NCI-H446 treated with DMSO at 0.1 percent for 48 hours (cell line): ENCODE measurements around the gene LYAR.
A peak's percentile ranks its signal among the peaks of the same experiment; 100 is the strongest.
"Not testable (repeated sequence)": the region's sequence is repeated elsewhere in the genome, so short reads cannot be mapped to it uniquely, and the experiment has no call there.

Source experiments
- DNase-seq: peaks from one replicate; lab custom pipeline; 2025; lab: John Stamatoyannopoulos, UW

The LYAR gene

GRCh38 chr4:4259484-4260100 is 30.4 kb downstream of the LYAR start:
- DNase-seq, result no peak

- DNase-seq, result not testable (repeated sequence)
These were observed 32.2 kb downstream of the LYAR start for GRCh38 chr4:4257705-4258104.

GRCh38 chr4:4256799-4257198 is 33.2 kb downstream of the LYAR start:
- DNase-seq, result no peak

GRCh38 chr4:4254666-4255065 is 35.3 kb downstream of the LYAR start:
- DNase-seq, result no peak

GRCh38 chr4:4254199-4254598 is 35.8 kb downstream of the LYAR start:
- no peak for DNase-seq

GRCh38 chr4:4249866-4250265 is 40.1 kb downstream of the LYAR start:
- DNase-seq, result no peak

- DNase-seq, result not testable (repeated sequence)
These were observed 40.6 kb downstream of the LYAR start for GRCh38 chr4:4249342-4249741.

GRCh38 chr4:4248885-4249203 is 41.1 kb downstream of the LYAR start:
- no peak for DNase-seq

GRCh38 chr4:4248029-4248884 is 41.7 kb downstream of the LYAR start, which contains the start of gene TMEM128:
Gene TMEM128 (minus strand): TSS chr4:4248223. CDS start chr4:4248202, 21 bp downstream.
- peak; percentile 76 for DNase-seq

GRCh38 chr4:4247696-4248028 is 42.3 kb downstream of the LYAR start:
- DNase-seq, result no peak

GRCh38 chr4:4245172-4245571 is 44.8 kb downstream of the LYAR start:
- DNase-seq, result no peak

GRCh38 chr4:4239551-4239950 is 50.4 kb downstream of the LYAR start:
- not testable (repeated sequence) for DNase-seq

- DNase-seq, result no peak
These were observed 56.3 kb downstream of the LYAR start for GRCh38 chr4:4233610-4234009.

GRCh38 chr4:4228356-4228668 is 61.6 kb downstream of the LYAR start:
- no peak for DNase-seq

- DNase-seq, result no peak
These were observed 62.2 kb downstream of the LYAR start for GRCh38 chr4:4227510-4228355.

- no peak for DNase-seq
These were observed 63.1 kb downstream of the LYAR start, which contains the start of gene OTOP1 for GRCh38 chr4:4226606-4227438. Gene OTOP1 (minus strand): TSS chr4:4226929. CDS start chr4:4226864, 65 bp downstream.

GRCh38 chr4:4225915-4226605 is 63.9 kb downstream of the LYAR start:
- DNase-seq, result no peak
